Neuron (in vitro differentiated cells): ENCODE data around the gene PARD3B.

Source experiments
- H2AFZ ChIP-seq: one replicate; pipeline ENCODE4 v1.6.1; 2013; ENCODE audit warnings: low read depth, mild to moderate bottlenecking, inconsistent platforms, low read length, moderate library complexity
- H3K27me3 ChIP-seq: one replicate; pipeline ENCODE4 v1.6.1; 2013; ENCODE audit warnings: low read length; ENCODE audit not compliant: insufficient read depth
- H3K36me3 ChIP-seq: one replicate; pipeline ENCODE4 v1.6.1; 2013; ENCODE audit warnings: low read length; ENCODE audit not compliant: insufficient read depth
- H3K4me1 ChIP-seq: one replicate; pipeline ENCODE4 v1.6.1; 2013; ENCODE audit warnings: low read length; ENCODE audit not compliant: insufficient read depth
- H3K4me3 ChIP-seq: 2 replicates; pipeline ENCODE4 v1.5.1; 2013; ENCODE audit warnings: mild to moderate bottlenecking, low read length, moderate library complexity
- H3K9me3 ChIP-seq: one replicate; pipeline ENCODE4 v1.6.1; 2013; ENCODE audit warnings: low read length

Gene PARD3B

DNA sequence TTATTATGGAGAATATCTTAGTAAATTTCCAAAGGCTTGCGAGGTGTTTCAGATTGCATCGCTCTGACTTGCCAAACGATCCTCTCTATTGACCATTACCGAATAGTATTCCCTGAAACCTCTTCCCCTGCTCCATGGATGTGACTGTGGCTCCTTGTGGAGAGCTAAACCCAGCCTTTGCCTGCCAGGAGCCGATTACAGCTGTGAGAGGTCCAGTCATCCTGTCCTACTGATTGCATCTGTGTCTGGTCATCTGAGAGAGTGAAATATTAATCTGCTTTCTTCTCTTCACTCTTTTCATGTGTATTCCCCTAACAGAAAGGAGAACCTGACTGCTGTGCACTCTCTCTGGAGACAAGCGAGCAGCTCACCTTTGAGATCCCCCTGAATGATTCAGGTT, 613.1 kb downstream of the PARD3B start:
- Histone ChIP-seq H3K27me3 (no peaks in the 10 kb centered on the region), H3K36me3 (no peaks in the 10 kb centered on the region), H3K4me1 (no peaks in the 10 kb centered on the region), H3K4me3 (no peak overlapping the region), H3K9me3 (no peaks in the 10 kb centered on the region), H2AFZ (no peak overlapping the region)

DNA sequence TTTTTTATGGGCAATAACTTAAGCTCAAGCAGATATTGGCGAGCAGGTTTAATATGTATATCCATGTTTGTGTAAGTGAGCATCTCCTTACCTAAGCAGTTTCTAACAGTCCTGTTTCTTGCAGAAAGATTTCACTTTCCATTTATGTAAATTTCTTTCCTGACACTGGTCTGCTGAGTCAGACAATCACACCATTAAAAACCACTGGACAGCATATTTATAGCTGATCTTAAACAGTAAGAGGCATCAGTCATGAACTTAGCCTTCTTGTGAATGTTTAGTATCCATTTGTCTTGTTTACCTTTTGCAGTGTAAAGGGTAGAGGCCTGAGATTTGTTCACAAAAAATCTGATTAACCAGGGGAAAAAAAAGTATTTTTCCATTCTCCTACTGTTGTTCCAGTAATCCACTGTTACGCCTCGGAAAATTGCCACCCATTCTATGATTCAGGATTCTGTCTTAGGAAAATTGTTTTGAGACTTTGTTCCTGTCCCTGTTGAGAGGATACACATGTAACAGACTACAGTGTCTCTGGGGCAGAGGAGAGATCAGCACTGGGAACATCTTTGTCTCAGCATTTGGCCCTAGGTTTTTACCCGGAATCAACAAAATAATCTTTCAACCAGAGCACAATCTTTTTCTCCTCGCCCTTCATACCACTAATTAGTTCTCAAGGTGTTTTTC, 616.0 kb downstream of the PARD3B start:
- Histone ChIP-seq H3K27me3 (no peaks in the 10 kb centered on the region), H3K4me1 (no peaks in the 10 kb centered on the region), H3K9me3 (no peaks in the 10 kb centered on the region), H3K4me3 (no peak overlapping the region), H2AFZ (no peak overlapping the region), H3K36me3 (no peaks in the 10 kb centered on the region)

DNA sequence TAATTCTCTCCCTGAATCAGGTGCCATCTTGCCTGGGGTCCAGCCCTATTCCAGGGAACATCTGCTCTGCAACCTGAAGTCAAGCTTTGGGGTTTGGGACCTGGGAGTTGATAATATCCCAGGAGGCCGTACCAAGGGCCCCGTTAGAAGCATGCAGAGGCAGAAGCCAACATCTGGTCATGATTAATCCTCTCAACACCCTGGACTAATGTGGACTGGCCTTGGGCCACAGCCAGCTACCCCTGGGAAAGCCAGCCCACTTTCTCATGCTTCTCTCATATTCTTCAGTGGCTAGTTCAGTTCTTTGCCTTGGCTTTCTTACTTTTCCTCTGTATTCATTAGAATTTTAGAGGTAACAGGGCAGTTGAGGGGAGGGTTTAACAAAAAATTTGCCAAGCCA, 621.5 kb downstream of the PARD3B start:
- Histone ChIP-seq H3K4me3 (no peak overlapping the region), H2AFZ (no peak overlapping the region), H3K9me3 (no peaks in the 10 kb centered on the region), H3K36me3 (no peaks in the 10 kb centered on the region), H3K4me1 (no peaks in the 10 kb centered on the region), H3K27me3 (no peaks in the 10 kb centered on the region)

DNA sequence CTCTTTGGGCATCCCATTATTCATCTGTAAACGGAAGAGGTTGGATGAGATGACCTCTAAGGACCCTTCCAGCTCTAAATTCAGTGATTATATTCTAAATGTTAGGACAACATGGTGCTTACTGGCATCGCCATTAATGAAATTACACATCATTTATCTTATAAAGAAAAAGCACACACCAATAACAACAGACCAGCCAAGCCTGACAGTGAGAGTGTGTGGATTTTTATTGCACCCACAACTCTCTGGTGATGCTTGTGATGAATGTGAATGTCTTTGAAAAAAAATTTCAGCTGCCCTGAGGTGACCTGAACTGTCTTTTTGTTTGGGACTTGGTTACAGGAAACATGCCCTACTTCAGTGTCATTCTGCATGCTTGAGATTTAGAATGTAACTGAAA, 623.7 kb downstream of the PARD3B start:
- Histone ChIP-seq H3K4me1 (no peaks in the 10 kb centered on the region), H2AFZ (no peak overlapping the region), H3K27me3 (no peaks in the 10 kb centered on the region), H3K4me3 (no peak overlapping the region), H3K9me3 (no peaks in the 10 kb centered on the region), H3K36me3 (no peaks in the 10 kb centered on the region)

DNA sequence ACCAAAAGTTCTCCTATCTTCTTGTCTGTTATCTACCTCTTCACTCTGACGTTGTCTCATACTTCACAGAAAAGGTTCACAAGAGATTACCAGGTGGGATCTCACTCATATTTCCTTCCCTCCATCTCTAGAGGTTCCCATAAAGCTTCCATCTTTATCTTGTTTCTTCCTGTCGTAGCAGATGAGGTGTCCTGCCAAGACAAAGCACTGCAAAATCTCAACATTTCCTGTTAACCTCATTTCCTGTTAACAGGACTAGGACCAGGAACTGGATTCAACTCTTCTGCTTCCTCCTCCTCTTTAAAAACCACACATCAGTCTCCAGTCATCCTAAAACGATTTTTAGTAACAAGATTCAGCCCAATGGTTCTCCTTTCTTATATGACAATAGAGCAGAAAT, 624.2 kb downstream of the PARD3B start:
- no peaks in the 10 kb centered on the region for H3K27me3 ChIP-seq
- H3K4me3 ChIP-seq, result no peak overlapping the region
- no peak overlapping the region for H2AFZ ChIP-seq
- H3K9me3 ChIP-seq, result no peaks in the 10 kb centered on the region
- H3K36me3 ChIP-seq, result no peaks in the 10 kb centered on the region
- H3K4me1 ChIP-seq, result no peaks in the 10 kb centered on the region

DNA sequence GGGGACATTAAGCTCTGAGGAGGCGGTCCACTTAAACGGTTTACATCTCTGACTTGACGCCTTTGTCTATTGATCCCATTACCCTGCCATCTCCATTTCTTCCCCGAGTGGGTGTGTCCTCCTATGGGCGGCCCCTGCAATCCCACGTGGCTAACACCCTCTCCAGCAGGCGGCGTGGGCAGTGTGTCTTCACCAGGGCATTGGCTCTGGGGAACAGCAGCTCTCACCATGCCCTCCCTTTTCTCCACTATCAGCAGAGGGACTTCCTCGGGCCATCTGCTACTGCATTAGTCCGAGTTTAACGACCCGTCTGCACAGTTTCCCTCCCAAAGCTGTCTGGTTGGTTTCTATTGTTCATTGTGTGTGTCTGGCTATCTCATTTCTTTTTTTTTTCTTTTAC, 625.1 kb downstream of the PARD3B start:
- H3K4me1 ChIP-seq, result no peaks in the 10 kb centered on the region
- H3K27me3 ChIP-seq, result no peaks in the 10 kb centered on the region
- no peaks in the 10 kb centered on the region for H3K9me3 ChIP-seq
- H3K4me3 ChIP-seq, result no peak overlapping the region
- H3K36me3 ChIP-seq, result no peaks in the 10 kb centered on the region
- H2AFZ ChIP-seq, result no peak overlapping the region

DNA sequence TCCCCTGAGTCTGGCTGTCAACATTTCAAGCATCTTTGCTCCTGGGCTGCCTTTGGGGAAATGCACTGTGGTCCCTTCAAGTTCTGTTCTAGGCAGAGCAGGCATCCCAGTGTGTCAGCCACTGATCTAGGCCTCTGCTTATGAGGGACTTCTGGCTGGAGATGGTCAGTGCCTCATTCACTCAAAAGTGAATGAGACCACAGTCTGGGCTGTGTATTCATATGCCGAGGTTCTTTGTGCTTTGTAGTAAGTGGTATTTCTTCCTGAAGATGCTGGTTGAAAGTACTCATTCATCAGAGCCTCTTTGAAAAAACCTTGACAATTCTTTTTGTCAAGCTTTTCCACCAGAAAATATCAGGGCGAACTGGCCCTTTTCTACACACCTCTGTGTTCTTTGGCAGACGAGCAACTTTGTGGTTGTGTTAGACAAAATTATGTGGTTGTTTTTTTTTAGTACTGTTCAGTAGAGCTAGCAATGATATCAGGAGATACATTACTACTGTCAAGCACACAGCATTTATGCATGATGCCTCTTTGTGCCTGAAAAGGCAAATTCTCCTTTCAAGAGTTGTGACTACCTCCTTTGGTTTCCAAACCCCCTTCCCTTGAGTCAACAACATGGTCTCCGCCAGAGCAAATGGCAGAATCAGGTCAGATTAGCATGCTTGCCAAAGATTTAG, 626.1 kb downstream of the PARD3B start:
- no peak overlapping the region for H2AFZ ChIP-seq
- H3K36me3 ChIP-seq, result no peaks in the 10 kb centered on the region
- H3K4me1 ChIP-seq, result no peaks in the 10 kb centered on the region
- H3K4me3 ChIP-seq, result no peak overlapping the region
- H3K9me3 ChIP-seq, result no peaks in the 10 kb centered on the region
- H3K27me3 ChIP-seq, result no peaks in the 10 kb centered on the region

DNA sequence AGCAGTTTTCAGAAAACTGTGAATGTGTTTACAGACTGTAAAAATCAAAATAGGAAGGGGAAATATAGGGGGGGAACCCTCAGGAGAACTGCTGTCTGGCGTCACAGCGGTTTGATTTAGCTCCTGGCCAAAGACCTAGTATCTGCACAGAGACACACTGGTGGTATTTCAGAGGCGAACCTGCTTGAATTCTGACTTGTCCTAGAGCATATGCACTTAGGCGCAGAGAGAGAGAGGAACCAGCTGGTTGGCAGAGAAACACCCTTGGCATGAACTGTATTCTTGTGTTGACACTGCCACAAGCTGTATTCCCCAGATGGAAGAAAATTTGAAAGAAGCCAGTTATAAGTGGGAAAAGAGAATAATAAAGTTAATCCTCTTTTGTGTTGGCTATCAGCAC, 630.6 kb downstream of the PARD3B start:
- Histone ChIP-seq H2AFZ (no peak overlapping the region), H3K36me3 (peaks cover 5% of the 10 kb centered on the region), H3K4me3 (no peak overlapping the region), H3K4me1 (no peaks in the 10 kb centered on the region), H3K9me3 (no peaks in the 10 kb centered on the region), H3K27me3 (no peaks in the 10 kb centered on the region)

DNA sequence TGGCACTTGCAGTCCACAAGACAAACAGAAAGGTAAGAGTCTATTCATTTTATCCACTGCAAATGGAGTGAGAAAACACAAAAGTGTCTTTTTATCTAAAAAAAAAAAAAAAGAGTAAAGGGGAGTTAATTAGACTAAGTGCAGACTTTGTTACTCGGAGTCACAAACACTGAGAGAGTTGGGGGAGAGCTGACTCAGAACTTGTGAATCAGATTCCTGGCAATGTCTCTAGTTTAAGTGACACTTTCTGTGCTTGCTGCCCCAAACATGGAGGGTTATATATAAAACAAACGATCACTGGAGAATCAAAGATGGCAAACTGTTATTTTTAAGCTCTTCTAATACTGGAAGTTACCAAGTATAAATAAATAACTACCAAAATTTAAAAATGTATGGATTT, 631.3 kb downstream of the PARD3B start:
- no peak overlapping the region for H2AFZ ChIP-seq
- no peaks in the 10 kb centered on the region for H3K27me3 ChIP-seq
- peaks cover 5% of the 10 kb centered on the region for H3K36me3 ChIP-seq
- no peaks in the 10 kb centered on the region for H3K9me3 ChIP-seq
- H3K4me1 ChIP-seq, result no peaks in the 10 kb centered on the region
- no peak overlapping the region for H3K4me3 ChIP-seq

DNA sequence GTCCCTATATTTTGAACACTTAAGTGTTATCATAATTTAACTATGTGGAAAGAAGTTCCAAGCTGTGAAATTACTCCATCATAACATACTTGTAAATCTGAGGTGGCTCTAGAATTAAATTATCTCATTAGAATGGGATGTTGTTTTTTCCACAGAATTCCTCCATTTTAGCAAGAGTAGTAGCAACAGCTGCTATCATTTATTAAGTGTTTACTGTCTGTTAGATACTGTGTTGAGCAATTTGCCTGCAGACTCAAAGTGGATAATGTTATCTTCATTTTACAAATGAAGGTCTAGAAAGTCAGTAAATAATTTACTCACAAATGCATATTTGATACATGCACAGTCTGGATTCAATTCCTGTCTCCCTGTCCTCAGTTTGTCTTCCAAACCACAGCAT, 632.3 kb downstream of the PARD3B start:
- H3K4me3 ChIP-seq, result no peak overlapping the region
- H2AFZ ChIP-seq, result no peak overlapping the region
- no peaks in the 10 kb centered on the region for H3K4me1 ChIP-seq
- no peaks in the 10 kb centered on the region for H3K27me3 ChIP-seq
- peaks cover 5% of the 10 kb centered on the region for H3K36me3 ChIP-seq
- no peaks in the 10 kb centered on the region for H3K9me3 ChIP-seq

DNA sequence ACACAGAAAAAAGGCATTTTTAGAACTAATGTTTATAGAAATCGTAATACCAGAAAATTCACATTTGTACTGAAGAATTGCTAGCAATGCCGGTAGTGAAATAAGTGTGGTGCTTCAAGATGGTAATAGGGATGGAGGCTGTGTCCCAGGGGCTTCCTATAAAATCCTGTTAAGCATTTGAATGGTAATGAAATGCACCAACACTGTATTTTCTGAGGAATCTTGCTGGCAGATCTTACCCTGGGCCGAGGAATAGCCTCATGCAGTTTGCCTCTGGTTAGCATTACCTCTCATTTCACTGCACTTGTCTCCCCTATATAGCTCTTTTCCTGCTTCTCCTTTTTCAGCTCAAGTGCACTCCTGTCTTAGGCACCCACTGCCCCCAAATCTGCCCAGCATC, 635.5 kb downstream of the PARD3B start:
- no peak overlapping the region for H2AFZ ChIP-seq
- no peaks in the 10 kb centered on the region for H3K27me3 ChIP-seq
- no peaks in the 10 kb centered on the region for H3K4me1 ChIP-seq
- no peak overlapping the region for H3K4me3 ChIP-seq
- peaks cover 5% of the 10 kb centered on the region for H3K36me3 ChIP-seq
- H3K9me3 ChIP-seq, result no peaks in the 10 kb centered on the region

DNA sequence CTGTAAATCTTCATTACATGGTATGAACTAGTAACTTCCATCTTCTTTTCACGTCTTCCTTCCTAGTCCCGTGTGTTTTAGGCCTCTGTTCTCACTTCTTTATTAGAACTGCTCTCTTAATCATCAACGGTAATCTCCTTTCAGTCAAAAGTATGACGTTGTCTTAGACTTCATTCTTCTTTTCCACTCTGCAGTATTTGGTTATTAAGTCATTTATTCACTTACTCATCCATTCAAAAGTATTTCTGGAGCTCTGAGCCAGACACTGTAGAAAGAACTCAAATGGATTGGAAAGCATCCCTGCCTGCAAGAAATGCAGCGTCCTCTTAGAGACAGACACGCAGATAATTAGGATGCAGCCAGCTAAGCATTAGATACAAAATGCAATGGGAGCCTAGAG, 642.5 kb downstream of the PARD3B start:
- no peak overlapping the region for H2AFZ ChIP-seq
- H3K4me1 ChIP-seq, result peaks cover 19% of the 10 kb centered on the region
- H3K27me3 ChIP-seq, result no peaks in the 10 kb centered on the region
- H3K4me3 ChIP-seq, result no peak overlapping the region
- H3K36me3 ChIP-seq, result peaks cover 2% of the 10 kb centered on the region
- H3K9me3 ChIP-seq, result no peaks in the 10 kb centered on the region

DNA sequence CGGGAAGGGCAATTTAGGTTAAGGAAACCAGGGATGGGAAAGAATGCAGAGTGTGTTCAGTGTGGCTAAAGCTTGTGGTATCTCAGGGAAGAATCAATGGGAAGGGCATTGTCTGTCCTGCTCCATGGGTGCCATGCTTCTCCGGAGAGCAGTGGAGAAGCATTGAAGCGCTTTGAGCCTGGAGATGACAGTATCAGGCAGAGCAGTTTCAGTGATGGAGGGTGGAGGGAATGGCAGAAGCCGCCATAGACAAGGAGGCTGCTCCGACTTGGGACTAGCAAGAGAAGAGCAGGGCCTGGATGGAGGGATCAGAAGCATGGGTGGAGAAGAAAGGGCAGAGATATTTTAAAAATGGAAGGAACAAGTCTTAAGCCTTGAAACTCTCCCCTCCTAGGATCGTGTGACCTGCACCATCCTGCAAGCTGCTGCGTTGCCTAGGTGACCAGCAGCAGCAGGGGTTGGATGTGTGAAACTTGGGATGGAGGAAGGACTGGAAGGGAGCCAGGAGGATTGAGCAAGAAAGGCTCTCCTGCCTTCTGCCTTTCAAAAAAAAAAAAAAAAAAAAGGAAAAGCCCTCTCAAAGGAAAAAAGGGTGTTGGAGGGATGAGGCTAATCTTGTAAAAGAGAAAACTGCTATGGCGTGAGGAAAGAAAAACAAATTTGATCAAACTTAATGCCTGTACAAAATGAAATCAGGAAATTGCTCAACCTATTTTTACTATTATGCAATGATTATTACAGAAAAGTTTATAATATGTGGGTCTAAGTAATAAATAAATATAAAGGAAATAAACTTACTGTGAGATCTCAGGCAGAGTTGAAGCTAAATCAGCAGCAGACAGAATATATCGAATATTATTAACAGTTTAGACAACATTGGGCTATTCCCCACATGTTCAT, 643.2 kb downstream of the PARD3B start:
- Histone ChIP-seq H3K4me1 (peaks cover 19% of the 10 kb centered on the region), H3K27me3 (no peaks in the 10 kb centered on the region), H3K9me3 (no peaks in the 10 kb centered on the region), H3K36me3 (peaks cover 3% of the 10 kb centered on the region), H2AFZ (no peak overlapping the region), H3K4me3 (no peak overlapping the region)
